Activated T-cell treated with anti-CD3 and anti-CD28 coated beads, Interleukin-2, amount 50 U/mL, for 1 hour (primary cell): ENCODE measurements around the gene PRCD.

Experiments
- DNase-seq: peaks from one replicate; pipeline ENCODE4 v3.0.0-alpha.2; 2020

PRCD gene

GRCh38 chr17:76539631-76540271, at the start of gene PRCD:
Gene PRCD, plus strand, starts transcription at chr17:76540044. Its CDS starts 98 bp downstream, at chr17:76540142.
- no peak for DNase-seq

GRCh38 chr17:76490112-76490710, 49.6 kb upstream of the PRCD start:
- no peak for DNase-seq

- DNase-seq: no peak
Measured at GRCh38 chr17:76491271-76492122, 48.3 kb upstream of the PRCD start.

GRCh38 chr17:76492123-76492988, 47.5 kb upstream of the PRCD start:
- no peak for DNase-seq

GRCh38 chr17:76492989-76493501, 46.8 kb upstream of the PRCD start:
- peak; percentile 42 for DNase-seq

GRCh38 chr17:76493505-76494167, 46.2 kb upstream of the PRCD start:
- peak; percentile 49 for DNase-seq

- no peak for DNase-seq
Measured at GRCh38 chr17:76495663-76496400, 44.0 kb upstream of the PRCD start.

GRCh38 chr17:76496464-76496863, 43.4 kb upstream of the PRCD start:
- DNase-seq: no peak

GRCh38 chr17:76497699-76497978, 42.2 kb upstream of the PRCD start:
- DNase-seq: no peak

GRCh38 chr17:76497979-76498875, 41.6 kb upstream of the PRCD start:
- no peak for DNase-seq

GRCh38 chr17:76498876-76499251, 41.0 kb upstream of the PRCD start:
- DNase-seq: no peak

GRCh38 chr17:76499267-76499667, 40.6 kb upstream of the PRCD start:
- DNase-seq: no peak

GRCh38 chr17:76500074-76500746, 39.6 kb upstream of the PRCD start:
- DNase-seq: no peak

GRCh38 chr17:76500747-76501017, 39.2 kb upstream of the PRCD start:
- DNase-seq: no peak

- DNase-seq: peak; percentile 99
Measured at GRCh38 chr17:76501018-76501826, 38.6 kb upstream of the PRCD start, which contains the start of gene RHBDF2. Gene RHBDF2, minus strand, starts transcription at chr17:76501423. Its CDS starts 19,899 bp downstream, at chr17:76481524.

- DNase-seq: no peak
Measured at GRCh38 chr17:76501827-76502307, 38.0 kb upstream of the PRCD start.

- DNase-seq: no peak
Measured at GRCh38 chr17:76502341-76503211, 37.3 kb upstream of the PRCD start.

- no peak for DNase-seq
Measured at GRCh38 chr17:76504117-76504516, 35.7 kb upstream of the PRCD start.
